Stimulated activated naive CD8-positive, alpha-beta T cell treated with anti-CD3 and anti-CD28 coated beads, Interleukin-15, amount 100 ng/mL, for 72 hours (primary cell): ENCODE results near the gene PGD.
"Not testable (repeated sequence)": the region's sequence is repeated elsewhere in the genome, so short reads cannot be mapped to it uniquely, and the experiment has no call there.

ENCODE experiments used
- ATAC-seq: fragments of 150-1000 bp; cut with Tn5 transposase; 2 replicates; pipeline ENCODE4 v1.10.0; 2021; ENCODE audit warnings: mild to moderate bottlenecking, moderate library complexity
- DNase-seq, 2 donors: peaks; one replicate each; pipeline ENCODE4 v3.0.0; 2021 to 2022
- H3K27ac Mint-ChIP-seq, 2 donors: one replicate each; pipeline ENCODE4 v1.8.0; 2022; ENCODE audit warnings: mild to moderate bottlenecking in 2 of 2, mixed read lengths in 2 of 2, moderate library complexity in 2 of 2
- H3K27me3 Mint-ChIP-seq: one replicate; pipeline ENCODE4 v1.8.0; 2022; ENCODE audit warnings: mixed read lengths
- H3K4me1 Mint-ChIP-seq: one replicate; pipeline ENCODE4 v1.8.0; 2022; ENCODE audit warnings: mild to moderate bottlenecking, mixed read lengths
- H3K4me3 Mint-ChIP-seq, 2 donors: one replicate each; pipeline ENCODE4 v1.8.0; 2022; ENCODE audit warnings: mild to moderate bottlenecking in 2 of 2, mixed read lengths in 2 of 2, moderate library complexity in 1 of 2
- H3K9me3 Mint-ChIP-seq, 2 donors: one replicate each; pipeline ENCODE4 v1.8.0; 2022; ENCODE audit warnings: mixed read lengths in 2 of 2

Gene PGD

DNA sequence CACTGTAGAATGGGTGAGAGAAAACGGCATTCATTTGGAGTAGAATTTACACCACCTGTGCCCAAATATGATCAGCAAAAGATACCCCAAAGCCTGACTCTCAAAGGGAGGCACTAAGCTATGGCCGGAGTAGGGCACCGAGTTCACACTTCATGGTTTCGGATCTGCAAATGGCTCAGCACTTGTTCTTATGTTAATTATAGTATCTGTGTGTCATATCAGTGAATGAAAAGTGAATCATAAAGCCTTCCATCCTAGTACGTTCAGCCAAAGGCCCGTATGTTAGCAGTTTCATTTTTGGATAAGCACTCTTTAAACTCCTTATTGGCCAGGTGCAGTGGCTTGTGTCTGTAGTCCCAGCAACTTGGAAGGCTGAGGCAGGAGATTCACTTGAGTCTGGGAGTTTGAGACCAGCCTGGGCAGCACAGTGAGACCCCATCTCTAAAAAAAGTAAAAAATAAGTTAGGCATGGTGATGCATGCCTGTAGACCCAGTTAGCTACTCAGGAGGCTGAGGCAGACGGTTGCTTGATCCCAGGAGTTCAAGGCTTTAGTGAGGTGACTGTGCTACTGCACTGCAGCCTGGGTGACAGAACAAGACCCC, 46.0 kb downstream of the PGD start:
- peak overlapping the region in 1 of 2 donors; percentile 34 for H3K27ac Mint-ChIP-seq
- ATAC-seq (no peak), DNase-seq (no peak)
- H3K4me1 Mint-ChIP-seq, result no peaks in the 10 kb centered on the region
- peaks cover 3% of the 10 kb centered on the region for H3K27me3 Mint-ChIP-seq
- no peak overlapping the region for H3K4me3 Mint-ChIP-seq
- H3K9me3 Mint-ChIP-seq, result no peaks in the 10 kb centered on the region

DNA sequence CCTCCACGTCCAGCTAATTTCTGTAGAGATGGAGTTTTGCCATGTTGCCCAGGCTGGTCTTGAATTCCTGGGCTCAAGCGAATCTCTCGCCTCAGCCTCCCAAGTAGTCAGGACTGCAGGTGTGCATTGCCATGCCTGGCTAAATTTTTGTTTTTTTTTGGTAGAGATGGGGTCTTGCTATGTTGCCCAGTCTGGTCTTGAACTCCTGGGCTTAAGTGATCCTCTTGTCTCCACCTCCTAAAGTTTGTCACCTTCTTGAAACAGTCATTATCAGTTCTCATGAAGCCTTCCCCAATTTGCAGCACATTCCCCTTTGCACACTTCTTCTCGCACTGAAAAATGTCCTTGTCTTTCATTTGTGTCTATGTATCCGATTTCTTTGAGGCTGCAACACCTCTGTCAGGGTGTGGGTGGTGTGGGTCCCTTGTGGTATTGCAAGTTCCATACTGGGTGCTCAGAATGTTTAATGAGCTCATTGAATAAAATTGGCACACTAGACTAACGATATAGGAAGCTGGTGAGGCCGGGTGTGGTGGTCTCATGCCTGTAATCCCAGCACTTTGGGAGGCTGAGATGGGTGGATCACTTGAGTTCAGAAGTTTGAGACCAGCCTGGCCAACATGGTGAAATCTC, 48.0 kb downstream of the PGD start:
- DNase-seq, result no peak
- Mint-ChIP-seq H3K27ac (peak overlapping the region in 1 of 2 donors; percentile 80), H3K4me3 (no peak overlapping the region), H3K9me3 (no peaks in the 10 kb centered on the region), H3K27me3 (peaks cover 11% of the 10 kb centered on the region), H3K4me1 (no peaks in the 10 kb centered on the region)
- no peak for ATAC-seq

DNA sequence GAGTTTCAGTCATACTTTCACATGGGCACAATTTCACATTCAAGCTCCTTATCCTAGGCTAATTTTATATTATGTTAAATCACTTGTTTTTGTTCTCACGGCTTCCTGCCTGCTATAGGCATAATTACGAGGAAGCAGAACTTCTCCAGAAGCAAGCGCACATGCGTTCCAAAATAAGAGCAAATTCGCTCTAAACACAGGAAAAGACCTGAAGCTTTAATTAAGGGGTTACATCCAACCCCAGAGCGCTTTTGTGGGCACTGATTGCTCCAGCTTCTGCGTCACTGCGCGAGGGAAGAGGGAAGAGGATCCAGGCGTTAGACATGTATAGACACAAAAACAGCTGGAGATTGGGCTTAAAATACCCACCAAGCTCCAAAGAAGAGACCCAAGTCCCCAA, 50.9 kb downstream of the PGD start, which contains the start of gene CORT:
TSS of gene CORT (plus strand) at position 281 of the 400 bp plus-strand sequence. CDS start 193 bp downstream, outside the sequence.
- Mint-ChIP-seq H3K4me3 (no peak within 1 kb of the TSS), H3K4me1 (no peaks in the 10 kb centered on the region), H3K27ac (peak within 1 kb of the TSS in 1 of 2 donors; percentile 79), H3K9me3 (no peaks in the 10 kb centered on the region), H3K27me3 (peaks cover 11% of the 10 kb centered on the region)
- no peak for DNase-seq
- no peak for ATAC-seq

DNA sequence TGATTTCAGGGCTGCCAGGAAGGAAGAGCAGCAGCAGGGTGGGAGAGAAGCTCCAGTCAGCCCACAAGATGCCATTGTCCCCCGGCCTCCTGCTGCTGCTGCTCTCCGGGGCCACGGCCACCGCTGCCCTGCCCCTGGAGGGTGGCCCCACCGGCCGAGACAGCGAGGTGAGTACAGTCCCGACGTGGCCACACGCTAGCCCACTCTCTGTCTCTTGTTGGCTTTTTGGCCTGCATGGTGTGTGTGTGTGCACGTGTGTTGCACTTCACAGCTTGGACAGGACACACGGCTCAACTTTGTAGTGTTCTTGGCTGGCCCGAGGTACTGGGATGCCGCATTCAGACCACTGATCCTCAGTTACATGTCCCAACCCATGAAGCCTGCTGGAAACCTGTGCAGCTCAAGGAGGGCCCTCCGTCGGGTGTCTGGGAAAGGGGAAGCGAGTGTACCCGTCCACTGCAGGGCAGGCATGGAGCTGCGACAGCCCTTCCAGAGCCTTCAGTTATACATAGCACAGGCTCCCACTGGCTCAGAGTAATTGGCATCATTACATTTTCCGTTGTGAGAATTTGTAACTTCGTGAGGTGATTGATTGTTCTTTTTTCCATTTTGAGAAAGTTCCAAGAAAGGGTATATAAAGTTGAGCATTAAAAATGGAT, 51.4 kb downstream of the PGD start:
- no peaks in the 10 kb centered on the region for H3K9me3 Mint-ChIP-seq
- H3K4me1 Mint-ChIP-seq, result no peaks in the 10 kb centered on the region
- H3K4me3 Mint-ChIP-seq, result no peak overlapping the region
- H3K27ac Mint-ChIP-seq, result peak overlapping the region in 1 of 2 donors; percentile 79
- peaks cover 11% of the 10 kb centered on the region for H3K27me3 Mint-ChIP-seq
- peak; percentile 23 for ATAC-seq
- DNase-seq, result no peak

DNA sequence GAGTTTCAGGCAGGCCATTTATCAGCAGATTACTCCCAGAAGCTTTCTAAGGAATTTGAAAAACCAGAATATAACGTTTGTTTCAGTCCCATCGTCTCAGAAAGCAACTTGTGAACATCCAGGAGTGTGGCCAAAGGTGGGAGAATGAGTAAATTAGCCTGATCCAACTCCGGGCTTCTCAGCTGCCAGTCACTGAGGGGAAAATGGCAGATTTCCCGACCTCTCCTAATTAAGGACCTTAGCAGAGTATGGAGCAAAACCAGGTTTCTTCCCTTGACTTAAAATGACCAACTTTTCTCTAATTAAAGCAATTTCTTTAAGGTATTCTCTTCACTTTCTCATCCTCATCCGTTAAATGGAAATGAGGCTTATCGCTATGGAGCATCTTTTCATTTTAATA, 52.0 kb downstream of the PGD start:
- no peaks in the 10 kb centered on the region for H3K4me1 Mint-ChIP-seq
- no peak overlapping the region for H3K4me3 Mint-ChIP-seq
- H3K27ac Mint-ChIP-seq, result no peak overlapping the region
- peaks cover 11% of the 10 kb centered on the region for H3K27me3 Mint-ChIP-seq
- no peak for ATAC-seq
- no peaks in the 10 kb centered on the region for H3K9me3 Mint-ChIP-seq
- DNase-seq, result no peak

DNA sequence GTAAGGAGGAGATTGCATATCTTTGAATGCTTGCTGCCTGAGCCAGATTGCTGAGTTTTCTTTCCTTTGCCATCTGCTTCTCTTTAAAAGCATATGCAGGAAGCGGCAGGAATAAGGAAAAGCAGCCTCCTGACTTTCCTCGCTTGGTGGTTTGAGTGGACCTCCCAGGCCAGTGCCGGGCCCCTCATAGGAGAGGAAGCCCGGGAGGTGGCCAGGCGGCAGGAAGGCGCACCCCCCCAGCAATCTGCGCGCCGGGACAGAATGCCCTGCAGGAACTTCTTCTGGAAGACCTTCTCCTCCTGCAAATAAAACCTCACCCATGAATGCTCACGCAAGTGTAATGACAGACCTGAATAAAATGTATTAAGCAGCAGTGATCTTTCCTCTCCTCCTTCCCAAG, 52.4 kb downstream of the PGD start:
- no peak overlapping the region for H3K27ac Mint-ChIP-seq
- DNase-seq, result no peak
- H3K9me3 Mint-ChIP-seq, result no peaks in the 10 kb centered on the region
- no peaks in the 10 kb centered on the region for H3K4me1 Mint-ChIP-seq
- H3K27me3 Mint-ChIP-seq, result peaks cover 11% of the 10 kb centered on the region
- no peak overlapping the region for H3K4me3 Mint-ChIP-seq
- ATAC-seq, result no peak

DNA sequence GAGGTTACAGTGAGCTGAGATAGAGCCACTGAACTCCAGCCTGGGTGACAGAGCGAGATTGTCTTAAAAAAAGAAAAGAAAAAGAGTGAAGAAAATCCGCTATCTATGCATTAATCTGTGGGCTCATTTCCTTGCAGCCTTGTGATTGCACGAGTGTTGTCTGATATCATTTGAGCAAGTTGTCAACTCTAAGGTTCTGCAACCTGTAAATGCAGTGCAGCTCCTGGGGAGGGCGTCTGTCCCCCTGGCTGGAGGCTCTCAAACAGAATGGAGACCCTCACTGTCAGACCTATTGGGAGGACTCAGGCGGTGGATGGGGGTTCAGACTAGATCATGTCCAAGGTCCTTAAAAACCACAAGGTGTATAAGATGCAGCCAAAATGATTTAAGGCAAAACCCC, 57.2 kb downstream of the PGD start:
- DNase-seq (no peak), ATAC-seq (no peak)
- no peaks in the 10 kb centered on the region for H3K9me3 Mint-ChIP-seq
- H3K27ac Mint-ChIP-seq, result peak overlapping the region; percentile 38 to 48
- H3K4me1 Mint-ChIP-seq, result peaks cover 5% of the 10 kb centered on the region
- no peak overlapping the region for H3K4me3 Mint-ChIP-seq
- no peaks in the 10 kb centered on the region for H3K27me3 Mint-ChIP-seq

DNA sequence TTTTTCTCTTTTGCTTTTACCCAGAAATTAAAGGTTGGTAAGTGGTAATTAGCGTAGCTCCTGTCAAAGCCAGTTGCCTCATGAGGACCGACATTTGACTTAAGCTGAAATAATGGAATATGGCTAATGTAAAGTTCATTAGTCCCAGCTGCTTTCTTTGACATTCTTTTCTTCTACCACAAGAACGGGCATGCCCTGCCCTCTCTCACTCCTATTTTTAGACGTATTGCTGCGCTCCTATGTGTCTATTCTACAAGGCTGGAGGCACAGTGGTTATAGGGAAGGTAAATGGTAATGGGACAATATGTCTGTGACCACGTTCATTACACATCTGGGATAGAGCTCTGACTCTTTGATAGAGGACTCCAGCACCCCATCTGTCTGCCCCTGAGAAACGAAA, 57.8 kb downstream of the PGD start:
- H3K4me1 Mint-ChIP-seq, result peaks cover 5% of the 10 kb centered on the region
- DNase-seq (no peak), ATAC-seq (no peak)
- no peaks in the 10 kb centered on the region for H3K27me3 Mint-ChIP-seq
- H3K27ac Mint-ChIP-seq, result no peak overlapping the region
- no peaks in the 10 kb centered on the region for H3K9me3 Mint-ChIP-seq
- H3K4me3 Mint-ChIP-seq, result no peak overlapping the region

DNA sequence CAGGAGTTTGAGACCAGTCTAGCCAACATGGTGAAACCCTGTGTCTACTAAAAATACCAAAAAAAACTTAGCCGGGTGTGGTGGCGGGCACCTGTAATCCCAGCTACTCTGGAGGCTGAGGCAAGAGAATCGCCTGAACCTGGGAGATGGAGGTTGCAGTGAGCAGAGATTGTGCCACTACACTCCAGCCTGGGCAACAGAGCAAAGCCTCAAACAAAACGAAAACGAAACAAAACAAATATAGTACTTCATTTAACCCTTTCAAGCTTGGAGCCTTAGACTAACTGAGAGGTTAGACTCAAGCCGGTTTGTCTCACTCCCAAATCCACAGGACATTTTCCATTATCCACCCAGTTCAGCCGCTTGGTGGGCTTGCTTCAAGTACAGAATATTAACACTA, 58.6 kb downstream of the PGD start:
- not testable (repeated sequence) for H3K9me3 Mint-ChIP-seq

DNA sequence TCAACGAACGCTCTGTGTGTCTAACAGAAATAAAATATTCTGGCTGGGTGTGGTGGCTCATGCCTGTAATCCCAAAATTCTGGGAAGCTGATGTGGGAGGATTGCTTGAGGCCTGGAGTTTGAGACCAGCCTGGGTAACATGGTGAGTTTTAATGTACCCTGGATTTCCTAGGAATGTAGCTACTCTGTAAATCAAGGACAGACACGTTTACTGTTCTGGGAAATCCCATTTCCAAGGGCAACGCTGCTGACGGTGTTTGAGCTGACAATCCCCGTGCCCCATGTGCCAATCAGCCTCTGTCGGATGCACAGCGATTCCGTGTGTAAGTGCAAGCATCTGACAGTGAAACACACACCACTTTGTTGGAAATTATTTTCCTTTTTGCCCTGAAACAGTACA, 59.0 kb downstream of the PGD start:
- no peak for ATAC-seq
- Mint-ChIP-seq H3K27me3 (no peaks in the 10 kb centered on the region), H3K27ac (no peak overlapping the region), H3K4me1 (peaks cover 5% of the 10 kb centered on the region), H3K4me3 (no peak overlapping the region), H3K9me3 (no peaks in the 10 kb centered on the region)
- DNase-seq, result no peak

More for the DNA sequence above, 58.6 kb downstream of the PGD start:
- H3K4me3 Mint-ChIP-seq, DNase-seq, H3K4me1 Mint-ChIP-seq, ATAC-seq, H3K27me3 Mint-ChIP-seq, H3K27ac Mint-ChIP-seq: not testable (repeated sequence)

DNA sequence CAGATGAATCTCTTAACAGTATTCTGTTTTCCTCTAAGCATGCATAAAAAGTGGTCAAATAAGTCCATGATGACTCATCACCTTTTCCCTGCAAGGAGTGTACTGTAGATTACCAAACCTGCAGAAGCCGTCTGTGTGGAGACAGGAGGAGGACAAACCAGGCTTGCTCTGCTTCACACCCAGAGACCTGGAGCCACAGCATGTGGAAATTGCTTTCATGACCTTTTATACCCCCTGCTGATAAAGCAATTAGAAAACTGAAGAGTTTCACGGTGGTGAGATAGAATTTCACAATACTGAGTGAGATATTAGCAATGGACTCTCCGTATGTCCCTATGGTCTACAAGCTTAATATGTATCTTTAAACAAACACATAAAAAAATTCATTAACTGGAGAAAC, 60.3 kb downstream of the PGD start:
- no peaks in the 10 kb centered on the region for H3K27me3 Mint-ChIP-seq
- ATAC-seq (no peak), DNase-seq (no peak)
- H3K4me1 Mint-ChIP-seq, result peaks cover 5% of the 10 kb centered on the region
- H3K9me3 Mint-ChIP-seq, result no peaks in the 10 kb centered on the region
- H3K4me3 Mint-ChIP-seq, result no peak overlapping the region
- H3K27ac Mint-ChIP-seq, result peak overlapping the region in 1 of 2 donors; percentile 63

DNA sequence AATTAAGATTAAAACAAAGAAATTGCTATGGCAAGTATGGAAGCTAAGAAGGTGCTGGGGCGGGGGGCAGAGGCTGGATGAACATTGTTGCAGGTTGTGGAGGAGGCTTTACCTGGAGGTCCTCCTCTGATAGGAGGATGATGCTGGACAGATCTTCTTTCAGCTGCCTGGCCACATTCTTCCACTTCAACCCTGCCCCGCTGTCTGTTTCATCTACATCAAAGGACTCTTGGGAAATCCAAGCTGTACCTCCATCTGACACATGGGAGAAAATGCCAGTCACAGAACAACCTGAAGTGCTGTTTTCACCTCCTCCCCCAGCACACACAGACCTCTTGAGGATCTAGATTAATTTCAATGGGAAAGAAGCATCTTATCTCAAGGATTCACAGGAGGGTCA, 68.2 kb downstream of the PGD start:
- Mint-ChIP-seq H3K27me3 (no peaks in the 10 kb centered on the region), H3K4me3 (no peak overlapping the region), H3K27ac (no peak overlapping the region), H3K4me1 (peaks cover 17% of the 10 kb centered on the region), H3K9me3 (no peaks in the 10 kb centered on the region)
- ATAC-seq (no peak), DNase-seq (no peak)

DNA sequence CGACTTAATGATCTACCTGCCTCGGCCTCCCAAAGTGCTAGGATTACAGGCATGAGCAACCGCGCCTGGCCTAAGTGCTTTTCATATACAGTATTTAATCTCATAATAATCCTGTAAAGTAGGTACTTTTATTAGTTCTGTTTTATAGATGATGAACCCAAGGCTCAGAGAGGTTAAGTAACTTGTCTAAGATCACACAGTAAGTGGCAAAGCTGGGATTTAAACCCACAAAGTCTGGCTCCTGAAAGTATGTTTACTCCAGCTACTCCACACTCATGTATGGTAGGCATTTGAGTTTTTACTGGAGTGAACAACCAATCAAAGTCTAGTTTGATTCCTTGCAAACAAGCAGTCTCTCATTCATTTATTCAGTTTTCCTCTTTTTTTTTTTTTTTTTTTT, 71.2 kb downstream of the PGD start:
- ATAC-seq (no peak), DNase-seq (no peak)
- Mint-ChIP-seq H3K4me3 (no peak overlapping the region), H3K27ac (peak overlapping the region in 1 of 2 donors; percentile 74), H3K4me1 (peaks cover 35% of the 10 kb centered on the region), H3K9me3 (no peaks in the 10 kb centered on the region), H3K27me3 (no peaks in the 10 kb centered on the region)
